NB4 (cell line): ENCODE results near the gene BCL2L13.

Experiments used
- DNase-seq: peaks from one replicate; pipeline ENCODE4 v3.0.0; 2010; ENCODE audit warnings: low read depth
- H3K4me3 ChIP-seq: one replicate; pipeline ENCODE4 v1.5.1; 2011; ENCODE audit warnings: mild to moderate bottlenecking, low read depth, low read length, moderate library complexity
- CTCF ChIP-seq: IDR thresholded peaks from one replicate; pipeline ENCODE4 v1.5.1; 2012; ENCODE audit warnings: low read depth, low read length
- MYC ChIP-seq: IDR thresholded peaks from 2 replicates; pipeline ENCODE4 v1.6.1; 2011; ENCODE audit warnings: low read depth, low read length
- POLR2A ChIP-seq: IDR thresholded peaks from 2 replicates; pipeline ENCODE4 v1.6.1; 2011; ENCODE audit warnings: mild to moderate bottlenecking; ENCODE audit not compliant: insufficient read length; ENCODE audit errors: extremely low read depth
- TF ChIP-seq, protein P1 (sequence below): IDR thresholded peaks from 2 replicates; pipeline ENCODE4 v1.6.1; 2011; ENCODE audit warnings: low read depth, low read length

The BCL2L13 gene

DNA sequence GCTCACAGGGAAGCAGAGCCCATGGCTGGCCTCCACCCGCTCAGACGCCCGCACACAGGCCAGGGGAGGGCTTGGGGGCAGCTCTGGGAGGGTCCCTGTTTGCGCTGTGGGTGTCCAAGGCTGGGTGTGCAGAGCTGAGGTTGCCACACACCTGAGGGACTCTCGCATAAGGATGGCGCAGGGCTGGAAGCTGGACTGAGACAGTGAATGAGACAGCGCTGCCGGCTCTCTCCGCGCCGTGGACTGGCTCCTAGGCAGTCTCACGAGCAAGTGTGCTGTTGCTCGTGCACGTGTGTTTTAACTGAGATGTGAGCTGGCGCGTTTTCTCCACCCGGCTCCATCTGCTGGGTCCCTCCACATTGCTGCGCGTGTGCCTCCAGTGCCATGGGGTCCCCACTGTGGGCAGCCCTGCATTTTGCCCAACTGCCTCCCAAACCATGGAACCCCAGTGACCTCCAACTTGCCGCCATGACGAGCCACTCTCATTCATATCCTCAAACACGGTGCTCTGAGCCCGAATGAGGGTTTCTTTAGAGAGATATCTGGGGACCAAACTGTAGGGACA is 139.9 kb downstream of the BCL2L13 start:
- no peak for DNase-seq
- no peak for TF ChIP-seq POLR2A
- TF ChIP-seq CTCF: no peak
- TF ChIP-seq MYC: no peak
- TF ChIP-seq, protein P1, sequence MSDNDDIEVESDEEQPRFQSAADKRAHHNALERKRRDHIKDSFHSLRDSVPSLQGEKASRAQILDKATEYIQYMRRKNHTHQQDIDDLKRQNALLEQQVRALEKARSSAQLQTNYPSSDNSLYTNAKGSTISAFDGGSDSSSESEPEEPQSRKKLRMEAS: no peak
- peak overlapping the region; percentile 89 for H3K4me3 ChIP-seq

DNA sequence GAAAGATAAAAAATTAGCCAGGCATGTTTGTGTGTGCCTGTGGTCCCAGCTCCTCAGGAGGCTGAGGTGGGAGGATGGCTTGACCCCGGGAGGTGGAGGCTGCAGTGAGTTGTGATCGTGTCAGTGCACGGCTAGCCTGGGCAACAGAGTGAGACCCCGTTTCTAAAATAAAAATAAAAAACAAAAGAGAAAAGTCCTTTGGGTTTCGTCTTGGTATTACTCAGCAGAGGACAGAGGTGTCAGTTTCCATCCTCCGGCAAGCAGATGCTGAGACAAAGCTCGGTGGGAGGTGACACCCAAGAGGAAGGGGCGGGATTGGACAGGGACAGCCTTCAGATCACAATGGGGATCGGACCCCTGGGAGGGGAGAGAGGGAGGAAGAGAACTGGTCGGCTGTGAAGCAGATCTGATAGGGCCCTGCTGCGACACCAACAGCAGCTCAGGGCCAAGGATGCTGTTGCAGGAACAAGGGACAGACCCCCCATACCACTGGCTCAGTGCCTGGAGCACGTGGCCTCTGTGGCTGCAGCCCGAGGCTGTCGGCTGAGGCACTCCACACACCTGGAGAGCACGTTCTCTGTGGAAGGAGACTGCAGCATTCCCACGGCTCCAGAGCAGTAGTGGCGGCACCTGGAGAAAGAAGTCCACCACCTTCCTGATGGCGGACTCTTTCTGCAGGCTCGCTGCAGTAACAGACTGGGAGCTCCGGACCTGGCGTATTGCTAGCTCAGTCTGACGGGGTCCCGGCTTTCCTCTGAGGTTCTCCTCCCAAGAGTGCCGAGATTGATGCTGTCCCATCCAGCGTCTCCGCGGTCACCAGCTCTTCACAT is 140.9 kb downstream of the BCL2L13 start:
- TF ChIP-seq MYC (no peak), CTCF (no peak), POLR2A (no peak)
- TF ChIP-seq, protein P1: no peak
- DNase-seq: no peak
- no peak overlapping the region for H3K4me3 ChIP-seq

DNA sequence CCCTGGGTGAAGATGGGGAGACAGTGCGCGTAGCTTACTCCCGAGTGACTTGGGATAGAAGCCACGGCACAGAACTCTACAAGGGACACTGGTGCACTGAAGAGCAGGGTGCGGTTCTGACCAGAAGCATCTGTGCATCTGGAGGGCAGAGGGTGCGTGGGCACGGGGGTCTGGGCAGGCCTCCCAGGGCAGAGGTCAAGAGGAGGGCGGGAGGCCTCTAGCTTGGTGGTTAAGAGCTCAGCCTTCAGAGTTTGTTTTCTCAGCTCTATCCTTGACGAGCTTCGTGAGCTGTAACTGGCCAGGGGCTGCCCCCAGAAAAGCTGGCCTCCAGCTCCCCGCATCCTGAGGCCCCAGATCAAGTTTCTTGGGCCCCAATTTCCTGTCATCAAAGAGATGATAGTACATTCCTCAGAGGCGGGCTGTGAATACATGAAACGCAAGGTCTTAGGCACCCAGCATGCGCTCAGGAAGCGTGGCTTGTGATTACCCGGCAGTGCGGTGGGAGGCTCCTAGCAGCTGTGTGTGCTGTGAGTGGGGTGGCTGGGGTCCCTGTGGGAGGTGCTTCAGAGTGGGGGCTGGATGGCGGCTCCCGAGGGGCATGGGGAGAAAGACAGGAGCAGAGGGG is 141.7 kb downstream of the BCL2L13 start:
- no peak for TF ChIP-seq MYC
- no peak for TF ChIP-seq CTCF
- no peak for TF ChIP-seq POLR2A
- TF ChIP-seq, protein P1: no peak
- no peak overlapping the region for H3K4me3 ChIP-seq
- DNase-seq: peak; percentile 40
